Left forelimb (tissue), 1 donor: ENCODE results near the gene PDLIM4.

ENCODE experiments used
- DNase-seq: peaks from one replicate; pipeline ENCODE4 v3.0.0-alpha.2; 2018; ENCODE audit warnings: low spot score

Gene PDLIM4

GRCh38 chr5:132227485-132228240 lies 29.8 kb upstream of the PDLIM4 start, which contains the start of gene P4HA2:
Gene P4HA2, minus strand, starts transcription at chr5:132227853. Its CDS starts 9,227 bp downstream, at chr5:132218626.
- peak; percentile 88 for DNase-seq

GRCh38 chr5:132228241-132229035 lies 29.1 kb upstream of the PDLIM4 start:
- DNase-seq = peak; percentile 66

GRCh38 chr5:132229236-132229635 lies 28.3 kb upstream of the PDLIM4 start:
- DNase-seq = peak; percentile 11

- peak; percentile 48 for DNase-seq
These were observed 26.6 kb upstream of the PDLIM4 start for GRCh38 chr5:132230871-132231270.

- peak; percentile 62 for DNase-seq
These were observed 25.0 kb upstream of the PDLIM4 start for GRCh38 chr5:132232465-132232864.

- no peak for DNase-seq
These were observed 24.4 kb upstream of the PDLIM4 start for GRCh38 chr5:132233081-132233480.

- peak; percentile 47 for DNase-seq
These were observed 23.4 kb upstream of the PDLIM4 start for GRCh38 chr5:132233811-132234683.

- peak; percentile 36 for DNase-seq
These were observed 22.8 kb upstream of the PDLIM4 start for GRCh38 chr5:132234684-132235062.

GRCh38 chr5:132235340-132235739 lies 22.2 kb upstream of the PDLIM4 start:
- peak; percentile 17 for DNase-seq

GRCh38 chr5:132237141-132237540 lies 20.4 kb upstream of the PDLIM4 start:
- DNase-seq = peak; percentile 61

- no peak for DNase-seq
These were observed 19.8 kb upstream of the PDLIM4 start for GRCh38 chr5:132237670-132238069.

GRCh38 chr5:132238169-132238744 lies 19.2 kb upstream of the PDLIM4 start:
- peak; percentile 76 for DNase-seq

GRCh38 chr5:132238901-132239500 lies 18.5 kb upstream of the PDLIM4 start:
- peak; percentile 25 for DNase-seq

- DNase-seq = peak; percentile 42
These were observed 17.7 kb upstream of the PDLIM4 start for GRCh38 chr5:132239776-132240175.

- peak; percentile 37 for DNase-seq
These were observed 14.0 kb upstream of the PDLIM4 start for GRCh38 chr5:132243366-132243977.

GRCh38 chr5:132245593-132245992 lies 11.9 kb upstream of the PDLIM4 start:
- no peak for DNase-seq

- no peak for DNase-seq
These were observed 10.7 kb upstream of the PDLIM4 start for GRCh38 chr5:132246806-132247205.

GRCh38 chr5:132250547-132250946 lies 6.9 kb upstream of the PDLIM4 start:
- peak; percentile 23 for DNase-seq

- peak; percentile 65 for DNase-seq
These were observed 6.2 kb upstream of the PDLIM4 start for GRCh38 chr5:132251220-132251725.

- peak; percentile 41 for DNase-seq
These were observed 4.5 kb upstream of the PDLIM4 start for GRCh38 chr5:132253008-132253441.
